ENCODE data around the gene MED27.

MED27 gene

DNA sequence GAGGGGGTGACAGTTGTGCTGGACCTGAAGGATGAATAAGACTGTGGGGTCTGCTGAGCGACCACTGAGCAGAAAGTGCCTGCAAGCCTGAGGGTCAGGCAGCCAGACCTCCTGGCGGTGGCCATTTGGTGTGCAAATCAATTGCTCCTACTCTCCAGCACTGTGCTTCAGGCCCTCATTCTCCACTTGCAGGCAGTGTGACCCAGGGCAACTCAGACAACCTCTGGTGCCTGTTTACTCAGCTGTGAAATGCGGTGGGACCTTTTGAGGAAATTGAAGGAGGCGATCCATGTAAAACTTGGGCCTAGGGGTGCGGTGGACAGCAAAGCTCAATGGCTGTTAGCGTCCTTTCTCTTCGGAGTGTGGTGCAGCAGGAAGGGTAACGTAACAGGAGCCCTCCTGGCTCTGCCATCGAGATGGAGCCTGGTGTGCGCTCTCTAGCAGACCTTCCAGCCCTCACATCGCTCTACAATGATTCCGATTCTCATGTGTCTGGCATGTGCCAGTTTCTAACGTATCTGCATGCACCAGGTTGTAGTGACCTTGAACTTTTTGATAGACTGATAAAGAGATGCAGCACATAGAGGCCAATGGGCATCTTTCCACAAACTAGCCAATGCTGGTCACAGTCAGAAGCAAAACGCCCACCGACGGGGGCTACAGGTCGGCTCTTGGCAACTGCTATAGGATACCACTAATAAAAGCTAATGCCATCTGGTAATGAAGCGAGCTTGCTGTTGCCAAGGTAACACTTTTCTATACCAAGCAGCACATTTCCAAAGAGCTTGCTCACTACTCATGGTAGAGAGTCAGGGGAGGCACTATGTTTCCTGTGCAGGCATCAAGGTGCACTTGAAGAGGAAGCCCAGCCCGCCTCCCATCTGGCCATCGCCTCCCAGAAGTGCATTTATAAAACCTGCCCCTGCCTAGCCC is 180.1 kb downstream of the MED27 start:
- ATAC-seq (ENCODE audit: insufficient read depth, low read depth) = no peak
- Histone ChIP-seq H3K36me3 (ENCODE audit: insufficient read depth, low read length) (no peaks in the 10 kb centered on the region), H3K27ac (ENCODE audit: low read length) (no peak overlapping the region), H3K27me3 (ENCODE audit: insufficient read depth, low read length, poor library complexity) (no peaks in the 10 kb centered on the region), H2AFZ (ENCODE audit: low read depth, low read length) (no peak overlapping the region), H3K4me3 (ENCODE audit: low read depth in 1 of 2, low read length in 2 of 2) (no peak overlapping the region), H4K20me1 (ENCODE audit: insufficient read depth, low read length) (peaks cover 6% of the 10 kb centered on the region; the same call in 1 of the 2 replicates), H3K79me2 (ENCODE audit: insufficient read depth, low read length) (no peaks in the 10 kb centered on the region), H3K4me1 (ENCODE audit: insufficient read depth, low read length) (no peaks in the 10 kb centered on the region), H3K9me3 (ENCODE audit: insufficient read depth, low read length, severe bottlenecking) (no peaks in the 10 kb centered on the region), H3K9ac (ENCODE audit: low read depth, low read length) (no peak overlapping the region), H3K4me2 (ENCODE audit: insufficient read depth, low read length) (no peak overlapping the region)
- TF ChIP-seq EZH2 (IDR thresholded peaks at IDR 0.05; ENCODE audit: borderline replicate concordance, low read depth, low read length, severe bottlenecking) = no peak
- no peak for TF ChIP-seq CTCF (IDR thresholded peaks at IDR 0.05; ENCODE audit: borderline replicate concordance, extremely low read depth, low read length, poor library complexity, severe bottlenecking)
- DNase-seq = no peak

GRCh38 chr9:131892902-131893500 is 186.7 kb downstream of the MED27 start:
- ATAC-seq (ENCODE audit: insufficient read depth, low read depth) = no peak
- Histone ChIP-seq H3K36me3 (ENCODE audit: insufficient read depth, low read length) (peaks cover 7% of the 10 kb centered on the region; the same call in 1 of the 2 replicates), H3K4me1 (ENCODE audit: insufficient read depth, low read length) (no peaks in the 10 kb centered on the region), H3K9ac (ENCODE audit: low read depth, low read length) (no peak overlapping the region), H3K4me3 (ENCODE audit: low read depth in 1 of 2, low read length in 2 of 2) (no peak overlapping the region), H3K79me2 (ENCODE audit: insufficient read depth, low read length) (no peaks in the 10 kb centered on the region), H3K27me3 (ENCODE audit: insufficient read depth, low read length, poor library complexity) (no peaks in the 10 kb centered on the region), H2AFZ (ENCODE audit: low read depth, low read length) (no peak overlapping the region), H3K4me2 (ENCODE audit: insufficient read depth, low read length) (no peak overlapping the region), H3K9me3 (ENCODE audit: insufficient read depth, low read length, severe bottlenecking) (no peaks in the 10 kb centered on the region), H3K27ac (ENCODE audit: low read length) (no peak overlapping the region), H4K20me1 (ENCODE audit: insufficient read depth, low read length) (peaks cover 1% of the 10 kb centered on the region; the same call in 1 of the 2 replicates)
- no peak for DNase-seq
- no peak for TF ChIP-seq CTCF (IDR thresholded peaks at IDR 0.05; ENCODE audit: borderline replicate concordance, extremely low read depth, low read length, poor library complexity, severe bottlenecking)
- TF ChIP-seq EZH2 (IDR thresholded peaks at IDR 0.05; ENCODE audit: borderline replicate concordance, low read depth, low read length, severe bottlenecking) = no peak

DNA sequence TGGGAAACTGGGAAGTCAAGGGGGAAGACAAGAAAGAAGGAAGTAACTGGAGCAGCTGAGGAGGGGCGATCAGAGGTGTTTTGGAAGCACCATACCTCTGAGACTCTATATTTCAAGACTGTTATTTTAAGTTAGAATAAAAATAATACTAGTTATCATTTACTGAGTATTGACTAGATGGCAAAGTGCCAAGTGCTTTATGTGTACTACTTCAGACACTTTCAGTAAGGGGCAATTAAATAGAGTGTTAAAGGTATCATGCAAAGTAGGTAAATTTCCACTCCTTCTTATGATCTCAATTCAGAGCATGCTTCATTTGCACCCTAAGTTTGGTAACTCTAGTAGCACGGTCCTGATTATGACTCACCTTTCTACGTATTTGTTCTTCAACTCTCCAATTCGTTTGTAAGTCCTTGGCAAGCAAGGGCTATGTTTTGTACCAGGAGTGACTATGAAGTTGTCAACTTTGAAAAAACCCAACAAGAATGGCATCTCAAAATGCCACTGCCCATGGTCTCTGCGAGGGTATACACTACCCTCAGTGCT is 187.4 kb downstream of the MED27 start:
- peaks cover 2% of the 10 kb centered on the region; the same call in 1 of the 2 replicates for H4K20me1 ChIP-seq (ENCODE audit: insufficient read depth, low read length)
- no peak overlapping the region for H3K4me3 ChIP-seq (ENCODE audit: low read depth in 1 of 2, low read length in 2 of 2)
- no peak overlapping the region for H3K4me2 ChIP-seq (ENCODE audit: insufficient read depth, low read length)
- no peaks in the 10 kb centered on the region for H3K79me2 ChIP-seq (ENCODE audit: insufficient read depth, low read length)
- DNase-seq = no peak
- no peak overlapping the region for H2AFZ ChIP-seq (ENCODE audit: low read depth, low read length)
- peaks cover 7% of the 10 kb centered on the region; the same call in 1 of the 2 replicates for H3K36me3 ChIP-seq (ENCODE audit: insufficient read depth, low read length)
- no peaks in the 10 kb centered on the region for H3K9me3 ChIP-seq (ENCODE audit: insufficient read depth, low read length, severe bottlenecking)
- no peak for ATAC-seq (ENCODE audit: insufficient read depth, low read depth)
- no peaks in the 10 kb centered on the region for H3K27me3 ChIP-seq (ENCODE audit: insufficient read depth, low read length, poor library complexity)
- H3K9ac ChIP-seq (ENCODE audit: low read depth, low read length) = no peak overlapping the region
- TF ChIP-seq CTCF (IDR thresholded peaks at IDR 0.05; ENCODE audit: borderline replicate concordance, extremely low read depth, low read length, poor library complexity, severe bottlenecking) (no peak), EZH2 (IDR thresholded peaks at IDR 0.05; ENCODE audit: borderline replicate concordance, low read depth, low read length, severe bottlenecking) (no peak)
- no peaks in the 10 kb centered on the region for H3K4me1 ChIP-seq (ENCODE audit: insufficient read depth, low read length)
- H3K27ac ChIP-seq (ENCODE audit: low read length) = no peak overlapping the region

Measured in DND-41 (cell line).